KOPT-K1 (cell line): ENCODE measurements around the gene ZNF70.

Experiments
- H3K27ac ChIP-seq: fragments of 200-600 bp; sonication (generic); 2 replicates; pipeline ENCODE4 v1.5.1; 2016; ENCODE audit warnings: antibody characterized with exemption, mild to moderate bottlenecking, low read depth, low read length; ENCODE audit not compliant: poor library complexity, severe bottlenecking
- H3K36me3 ChIP-seq: fragments of 200-600 bp; sonication (generic); 2 replicates; pipeline ENCODE4 v1.5.1; 2017; ENCODE audit warnings: antibody characterized with exemption, mild to moderate bottlenecking, low read length, moderate library complexity; ENCODE audit not compliant: insufficient read depth
- H3K9me3 ChIP-seq: fragments of 200-600 bp; sonication (generic); 2 replicates; pipeline ENCODE4 v1.5.1; 2017; ENCODE audit warnings: antibody characterized with exemption, low read length, mild to moderate bottlenecking; ENCODE audit not compliant: insufficient read depth, poor library complexity, severe bottlenecking

ZNF70 gene

GRCh38 chr22:23750714-23751440, at the start of gene ZNF70:
TSS of gene ZNF70 (minus strand) at chr22:23751112. CDS start at chr22:23745140, 5,972 bp downstream.
- H3K27ac ChIP-seq = peak within 1 kb of the TSS; percentile 70
- no peaks in the 10 kb centered on the region for H3K9me3 ChIP-seq
- no peaks in the 10 kb centered on the region for H3K36me3 ChIP-seq

DNA sequence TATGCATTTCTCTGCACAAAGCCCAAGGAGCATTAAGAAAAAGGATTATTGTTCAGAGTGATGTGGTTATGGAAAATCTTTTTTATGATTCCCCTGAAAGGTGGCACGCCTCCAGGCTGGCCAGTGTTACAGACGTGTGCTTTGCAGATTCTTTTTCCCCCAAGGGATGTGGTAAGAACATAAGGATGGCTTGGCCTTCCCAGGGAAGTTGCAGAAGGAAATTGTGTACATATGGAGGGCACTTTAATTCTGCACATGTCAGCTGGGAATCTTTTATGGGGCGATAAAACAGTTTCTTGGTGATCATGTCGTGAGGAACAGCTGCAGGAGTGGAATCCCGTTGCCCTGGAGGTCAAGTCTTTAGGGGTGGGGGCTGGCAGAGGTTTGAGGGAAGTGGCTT, 45.5 kb upstream of the ZNF70 start:
- Histone ChIP-seq H3K36me3 (peaks cover 95% of the 10 kb centered on the region), H3K27ac (no peak overlapping the region), H3K9me3 (no peaks in the 10 kb centered on the region)

- peaks cover 90% of the 10 kb centered on the region for H3K36me3 ChIP-seq
- no peaks in the 10 kb centered on the region for H3K9me3 ChIP-seq
- no peak overlapping the region for H3K27ac ChIP-seq
Observed at GRCh38 chr22:23793326-23793725, 42.4 kb upstream of the ZNF70 start.

- Histone ChIP-seq H3K27ac (peak overlapping the region; percentile 24), H3K36me3 (peaks cover 81% of the 10 kb centered on the region), H3K9me3 (no peaks in the 10 kb centered on the region)
Observed at GRCh38 chr22:23791738-23792645, 41.1 kb upstream of the ZNF70 start.

- Histone ChIP-seq H3K27ac (no peak overlapping the region), H3K36me3 (peaks cover 73% of the 10 kb centered on the region), H3K9me3 (no peaks in the 10 kb centered on the region)
Observed at GRCh38 chr22:23790819-23791737, 40.2 kb upstream of the ZNF70 start.

- Histone ChIP-seq H3K27ac (no peak overlapping the region), H3K9me3 (no peaks in the 10 kb centered on the region), H3K36me3 (peaks cover 59% of the 10 kb centered on the region)
Observed at GRCh38 chr22:23789638-23790037, 38.7 kb upstream of the ZNF70 start.

- no peak overlapping the region for H3K27ac ChIP-seq
- H3K36me3 ChIP-seq = peaks cover 54% of the 10 kb centered on the region
- H3K9me3 ChIP-seq = no peaks in the 10 kb centered on the region
Observed at GRCh38 chr22:23789121-23789520, 38.2 kb upstream of the ZNF70 start.

DNA sequence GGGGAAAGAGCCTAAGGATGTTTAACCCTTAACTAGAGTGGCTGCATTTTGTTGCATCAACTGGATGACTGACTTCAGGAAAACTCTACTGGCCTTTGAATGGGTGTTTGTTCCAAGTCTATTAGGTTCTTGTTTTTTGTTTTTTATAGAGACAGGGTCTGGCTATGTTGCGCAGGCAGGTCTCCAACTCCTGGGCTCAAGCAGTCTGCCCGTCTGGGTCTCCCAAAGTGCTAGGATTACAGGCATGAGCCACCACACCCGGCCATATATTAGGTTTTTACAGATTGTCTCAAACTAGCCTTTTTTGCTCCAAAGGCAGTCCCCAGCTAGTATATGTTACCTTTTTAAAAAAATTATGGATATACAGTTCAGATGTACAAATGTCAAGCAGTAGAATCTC, 37.0 kb upstream of the ZNF70 start:
- Histone ChIP-seq H3K36me3 (peaks cover 41% of the 10 kb centered on the region), H3K27ac (peak overlapping the region; percentile 93), H3K9me3 (no peaks in the 10 kb centered on the region)

- H3K9me3 ChIP-seq = no peaks in the 10 kb centered on the region
- peak overlapping the region; percentile 93 for H3K27ac ChIP-seq
- peaks cover 38% of the 10 kb centered on the region for H3K36me3 ChIP-seq
Observed at GRCh38 chr22:23787600-23787896, 36.6 kb upstream of the ZNF70 start.

DNA sequence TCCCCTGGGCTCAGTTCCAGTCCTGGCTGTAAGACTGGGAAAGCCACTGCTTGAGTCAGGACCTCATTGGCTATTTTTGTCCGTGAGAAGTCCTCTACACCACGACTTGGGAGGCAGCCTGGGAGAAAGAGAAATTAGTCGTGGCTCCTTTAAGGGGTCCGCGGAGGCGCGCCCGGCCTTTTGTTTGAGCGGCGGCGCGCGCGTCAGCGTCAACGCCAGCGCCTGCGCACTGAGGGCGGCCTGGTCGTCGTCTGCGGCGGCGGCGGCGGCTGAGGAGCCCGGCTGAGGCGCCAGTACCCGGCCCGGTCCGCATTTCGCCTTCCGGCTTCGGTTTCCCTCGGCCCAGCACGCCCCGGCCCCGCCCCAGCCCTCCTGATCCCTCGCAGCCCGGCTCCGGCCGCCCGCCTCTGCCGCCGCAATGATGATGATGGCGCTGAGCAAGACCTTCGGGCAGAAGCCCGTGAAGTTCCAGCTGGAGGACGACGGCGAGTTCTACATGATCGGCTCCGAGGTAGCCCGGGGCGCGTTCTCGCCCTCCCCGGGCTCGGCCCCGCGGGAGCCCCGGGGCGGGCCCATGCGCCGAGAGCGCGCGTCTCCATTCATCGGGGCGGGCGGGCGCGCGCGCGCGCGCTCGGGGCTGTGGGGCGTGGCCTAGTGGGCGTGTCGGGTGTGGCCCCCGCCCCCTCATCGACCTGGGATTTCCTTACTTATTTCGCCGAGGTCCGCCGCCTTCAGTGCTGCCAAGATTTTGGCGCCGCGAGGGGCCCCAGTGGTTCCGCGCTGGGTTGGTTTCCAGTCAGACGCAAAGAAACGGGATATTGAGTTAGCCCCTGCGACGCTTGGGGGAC, 36.1 kb upstream of the ZNF70 start, which contains the start of gene SMARCB1:
SMARCB1 (plus strand) TSS at position 215 of the 848 bp plus-strand sequence; CDS start at position 419, 204 bp downstream.
- Histone ChIP-seq H3K36me3 (peaks cover 32% of the 10 kb centered on the region), H3K27ac (peak within 1 kb of the TSS; percentile 93), H3K9me3 (no peaks in the 10 kb centered on the region)

- Histone ChIP-seq H3K36me3 (peaks cover 25% of the 10 kb centered on the region), H3K9me3 (no peaks in the 10 kb centered on the region), H3K27ac (peak overlapping the region; percentile 93)
Observed at GRCh38 chr22:23786261-23786710, 35.4 kb upstream of the ZNF70 start.

DNA sequence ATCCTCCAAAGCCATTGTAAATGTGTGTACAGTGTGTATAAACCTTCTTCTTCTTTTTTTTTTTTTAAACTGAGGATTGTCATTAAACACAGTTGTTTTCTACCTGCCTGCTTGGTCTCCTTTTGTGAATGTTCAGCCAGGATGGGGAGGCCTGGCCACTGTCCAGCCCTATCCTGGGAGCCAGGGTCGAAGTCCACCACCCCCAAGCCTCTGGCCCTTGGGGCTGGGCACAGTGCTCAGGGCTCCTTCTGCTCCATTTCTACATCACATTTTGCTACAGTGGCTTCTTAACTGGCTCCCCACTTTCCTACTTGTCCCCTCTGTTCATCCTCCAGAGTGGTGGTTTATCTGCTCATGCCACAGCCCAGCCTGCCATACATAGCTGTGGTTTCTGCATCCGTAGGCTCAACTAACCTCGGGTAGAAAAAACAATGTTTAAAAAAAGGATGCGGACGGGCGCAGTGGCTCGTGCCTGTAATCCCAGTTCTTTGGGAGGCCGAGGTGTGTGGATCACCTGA, 33.4 kb upstream of the ZNF70 start:
- H3K27ac ChIP-seq = peak overlapping the region; percentile 68
- H3K36me3 ChIP-seq = peaks cover 10% of the 10 kb centered on the region
- H3K9me3 ChIP-seq = no peaks in the 10 kb centered on the region

- no peaks in the 10 kb centered on the region for H3K9me3 ChIP-seq
- H3K27ac ChIP-seq = peak overlapping the region; percentile 68
- peaks cover 3% of the 10 kb centered on the region; the same call in 1 of the 2 replicates for H3K36me3 ChIP-seq
Observed at GRCh38 chr22:23783265-23784150, 32.6 kb upstream of the ZNF70 start.
